Measurements from ENCODE around the gene MAN1C1. TPM values are rescaled to one million over a fixed set of nuclear protein-coding genes. Genes with fewer than 3 reads are reported as not detected.

The MAN1C1 gene
- total RNA-seq, 1 experiment from 2014 or later: 9.3 TPM

- Histone ChIP-seq H4K20me1 (ENCODE audit: control insufficient read depth, insufficient read depth, insufficient read length) (peaks cover 3% of the 10 kb centered on the region), H3K4ac (ENCODE audit: low read depth, low read length) (no peak overlapping the region), H3K9me3 (ENCODE audit: control insufficient read depth, low read depth, low read length) (no peaks in the 10 kb centered on the region), H3K23ac (ENCODE audit: insufficient read length, low read depth, low read length) (no peak overlapping the region), H3K4me1 (ENCODE audit: insufficient read depth, low read length) (no peaks in the 10 kb centered on the region), H3K14ac (ENCODE audit: insufficient read depth, low read length) (no peak overlapping the region), H2AFZ (ENCODE audit: low read length) (no peak overlapping the region), H2BK12ac (ENCODE audit: insufficient read length, low read depth, low read length) (no peak overlapping the region), H3T11ph (ENCODE audit: low read length) (no peak overlapping the region), H3K23me2 (ENCODE audit: insufficient read length, low read depth, low read length, poor library complexity, severe bottlenecking) (peaks cover 3% of the 10 kb centered on the region), H2BK5ac (ENCODE audit: insufficient read length, low read length) (no peak overlapping the region), H2BK120ac (ENCODE audit: low read depth, low read length, poor library complexity, severe bottlenecking) (no peak overlapping the region), H2AK5ac (ENCODE audit: insufficient read length, low read length) (no peak overlapping the region), H3K79me1 (ENCODE audit: insufficient read depth, low read depth, low read length, poor library complexity, severe bottlenecking) (no peaks in the 10 kb centered on the region), H3K27me3 (ENCODE audit: insufficient read depth, low read length) (no peaks in the 10 kb centered on the region), H3K79me2 (ENCODE audit: insufficient read depth, low read length) (no peaks in the 10 kb centered on the region), H3K27ac (ENCODE audit: insufficient read length, low read depth, low read length) (no peak overlapping the region), H3K4me2 (ENCODE audit: insufficient read depth, insufficient read length, low read length) (no peak overlapping the region), H2BK15ac (ENCODE audit: low read depth, low read length) (no peak overlapping the region), H3K56ac (ENCODE audit: insufficient read length, low read depth, low read length) (no peak overlapping the region), H3K18ac (ENCODE audit: insufficient read length, low read depth, low read length) (no peak overlapping the region), H4K8ac (replicated peaks; ENCODE audit: insufficient read length, low read depth, low read length) (no peak overlapping the region), H3K9ac (ENCODE audit: extremely low read depth, insufficient read length, low read length) (no peak overlapping the region), H4K91ac (ENCODE audit: insufficient read length, low read depth, low read length) (no peak overlapping the region), H2BK20ac (ENCODE audit: low read depth, low read length, poor library complexity, severe bottlenecking) (no peak overlapping the region), H4K5ac (ENCODE audit: insufficient read length, low read depth, low read length) (no peak overlapping the region)
- no peak overlapping the region; a peak in 1 of 5 replicates for H3K4me3 Mint-ChIP-seq
- no CpG with 5 or more reads among the region's 8 CpGs for WGBS (ENCODE audit: extremely low coverage, insufficient read length, low lambda C conversion rate)
- H3K36me3 Mint-ChIP-seq (ENCODE audit: insufficient read depth in 1 of 3, low read depth in 3 of 3): no peaks in the 10 kb centered on the region; a peak in 1 of 7 replicates
- TF ChIP-seq, protein P1, sequence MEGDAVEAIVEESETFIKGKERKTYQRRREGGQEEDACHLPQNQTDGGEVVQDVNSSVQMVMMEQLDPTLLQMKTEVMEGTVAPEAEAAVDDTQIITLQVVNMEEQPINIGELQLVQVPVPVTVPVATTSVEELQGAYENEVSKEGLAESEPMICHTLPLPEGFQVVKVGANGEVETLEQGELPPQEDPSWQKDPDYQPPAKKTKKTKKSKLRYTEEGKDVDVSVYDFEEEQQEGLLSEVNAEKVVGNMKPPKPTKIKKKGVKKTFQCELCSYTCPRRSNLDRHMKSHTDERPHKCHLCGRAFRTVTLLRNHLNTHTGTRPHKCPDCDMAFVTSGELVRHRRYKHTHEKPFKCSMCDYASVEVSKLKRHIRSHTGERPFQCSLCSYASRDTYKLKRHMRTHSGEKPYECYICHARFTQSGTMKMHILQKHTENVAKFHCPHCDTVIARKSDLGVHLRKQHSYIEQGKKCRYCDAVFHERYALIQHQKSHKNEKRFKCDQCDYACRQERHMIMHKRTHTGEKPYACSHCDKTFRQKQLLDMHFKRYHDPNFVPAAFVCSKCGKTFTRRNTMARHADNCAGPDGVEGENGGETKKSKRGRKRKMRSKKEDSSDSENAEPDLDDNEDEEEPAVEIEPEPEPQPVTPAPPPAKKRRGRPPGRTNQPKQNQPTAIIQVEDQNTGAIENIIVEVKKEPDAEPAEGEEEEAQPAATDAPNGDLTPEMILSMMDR (conservative IDR thresholded peaks at IDR 0.05): no peak
- no peaks in the 10 kb centered on the region for H3K9me3 Mint-ChIP-seq
- H3K27me3 Mint-ChIP-seq (ENCODE audit: low read depth): no peaks in the 10 kb centered on the region
- peaks cover 7 to 17% of the 10 kb centered on the region in 2 experiments for H3K4me1 Mint-ChIP-seq
- H3K27ac Mint-ChIP-seq: peak overlapping the region in 2 of 3 experiments; percentile 62 to 65; a peak in 4 of 7 replicates
- DNase-seq: no peak
Measured at GRCh38 chr1:25765136-25765922, 148.7 kb downstream of the MAN1C1 start.
